Measurements from ENCODE around the gene SLK.

DNA sequence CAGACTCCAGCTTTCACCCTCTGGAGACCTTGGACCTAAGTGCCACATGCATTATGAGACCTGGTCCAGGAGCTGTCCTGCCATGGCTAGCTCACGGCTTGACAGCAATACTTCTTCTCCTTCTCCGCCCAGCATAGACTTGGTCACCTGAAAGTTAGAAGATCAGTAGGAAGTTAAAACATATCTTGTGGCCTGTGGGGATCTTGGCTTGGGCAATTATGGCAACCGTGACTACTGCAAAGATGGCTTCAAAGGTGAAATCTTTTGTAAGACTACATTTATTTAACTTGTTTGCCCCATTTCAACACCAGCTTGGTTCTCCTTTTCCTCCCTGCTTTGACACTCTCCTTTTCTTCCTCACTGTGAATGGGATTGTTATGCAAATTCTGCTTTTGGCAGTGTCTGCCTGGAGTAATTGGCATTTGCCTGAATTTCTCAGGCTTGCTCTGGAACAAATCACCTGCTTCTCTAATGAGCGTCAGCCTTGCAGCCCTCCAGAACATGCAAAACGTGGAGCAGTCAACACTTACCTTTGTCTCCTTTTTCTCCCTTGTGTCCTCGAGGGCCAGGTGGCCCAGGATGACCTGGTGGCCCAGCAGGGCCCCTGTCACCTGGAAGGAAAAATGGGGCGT is 65.3 kb downstream of the SLK start:
- TF ChIP-seq EZH2 (IDR thresholded peaks at IDR 0.05; ENCODE audit: borderline replicate concordance, low read depth, low read length, severe bottlenecking) (no peak), POLR2A (IDR thresholded peaks at IDR 0.05; ENCODE audit: low read depth, low read length) (no peak), POLR2AphosphoS5 (IDR thresholded peaks at IDR 0.05; ENCODE audit: insufficient read depth, low read depth, low read length) (no peak), GATA2 (IDR thresholded peaks at IDR 0.05; ENCODE audit: insufficient read depth, insufficient read length, low read depth, low read length) (no peak), JUN (IDR thresholded peaks at IDR 0.05; ENCODE audit: borderline replicate concordance, insufficient read depth, insufficient read length, low read depth) (no peak)
- TF ChIP-seq, protein P1, sequence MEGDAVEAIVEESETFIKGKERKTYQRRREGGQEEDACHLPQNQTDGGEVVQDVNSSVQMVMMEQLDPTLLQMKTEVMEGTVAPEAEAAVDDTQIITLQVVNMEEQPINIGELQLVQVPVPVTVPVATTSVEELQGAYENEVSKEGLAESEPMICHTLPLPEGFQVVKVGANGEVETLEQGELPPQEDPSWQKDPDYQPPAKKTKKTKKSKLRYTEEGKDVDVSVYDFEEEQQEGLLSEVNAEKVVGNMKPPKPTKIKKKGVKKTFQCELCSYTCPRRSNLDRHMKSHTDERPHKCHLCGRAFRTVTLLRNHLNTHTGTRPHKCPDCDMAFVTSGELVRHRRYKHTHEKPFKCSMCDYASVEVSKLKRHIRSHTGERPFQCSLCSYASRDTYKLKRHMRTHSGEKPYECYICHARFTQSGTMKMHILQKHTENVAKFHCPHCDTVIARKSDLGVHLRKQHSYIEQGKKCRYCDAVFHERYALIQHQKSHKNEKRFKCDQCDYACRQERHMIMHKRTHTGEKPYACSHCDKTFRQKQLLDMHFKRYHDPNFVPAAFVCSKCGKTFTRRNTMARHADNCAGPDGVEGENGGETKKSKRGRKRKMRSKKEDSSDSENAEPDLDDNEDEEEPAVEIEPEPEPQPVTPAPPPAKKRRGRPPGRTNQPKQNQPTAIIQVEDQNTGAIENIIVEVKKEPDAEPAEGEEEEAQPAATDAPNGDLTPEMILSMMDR (IDR thresholded peaks at IDR 0.05; ENCODE audit: extremely low read depth in 1 of 2, insufficient read depth in 1 of 2, low read depth in 1 of 2, low read length in 2 of 2), result no peak
- TF ChIP-seq, protein P2, sequence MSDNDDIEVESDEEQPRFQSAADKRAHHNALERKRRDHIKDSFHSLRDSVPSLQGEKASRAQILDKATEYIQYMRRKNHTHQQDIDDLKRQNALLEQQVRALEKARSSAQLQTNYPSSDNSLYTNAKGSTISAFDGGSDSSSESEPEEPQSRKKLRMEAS (IDR thresholded peaks at IDR 0.05; ENCODE audit: insufficient read depth, insufficient read length), result no peak

Data from endothelial cell of umbilical vein (primary cell).